UCSD-AML1 (cell line): ENCODE measurements around the gene TBXAS1.

Source experiments
- DNase-seq: peaks from one replicate; lab custom pipeline; 2025; ENCODE audit not compliant: unreplicated experiment; lab: John Stamatoyannopoulos, UW

TBXAS1 gene

DNA sequence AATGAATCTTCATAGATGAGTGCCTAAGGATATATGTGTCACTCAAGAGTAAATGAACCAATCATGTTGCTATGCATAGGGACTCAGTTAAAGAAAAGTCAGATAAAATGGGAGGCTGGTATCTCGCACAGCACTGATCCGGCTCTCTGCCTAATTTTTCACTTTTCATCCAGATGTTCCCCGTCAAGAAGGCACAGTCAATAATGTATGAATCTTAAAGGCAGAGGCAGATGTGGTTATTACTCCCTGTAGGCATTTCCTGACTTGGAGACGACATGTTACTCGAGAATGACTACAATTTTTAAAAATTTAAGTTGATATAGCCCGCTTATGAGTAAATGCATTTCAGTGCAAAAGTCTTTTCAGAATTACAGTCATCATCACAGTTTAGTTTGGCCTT lies 113.6 kb downstream of the TBXAS1 start:
- no peak for DNase-seq

DNA sequence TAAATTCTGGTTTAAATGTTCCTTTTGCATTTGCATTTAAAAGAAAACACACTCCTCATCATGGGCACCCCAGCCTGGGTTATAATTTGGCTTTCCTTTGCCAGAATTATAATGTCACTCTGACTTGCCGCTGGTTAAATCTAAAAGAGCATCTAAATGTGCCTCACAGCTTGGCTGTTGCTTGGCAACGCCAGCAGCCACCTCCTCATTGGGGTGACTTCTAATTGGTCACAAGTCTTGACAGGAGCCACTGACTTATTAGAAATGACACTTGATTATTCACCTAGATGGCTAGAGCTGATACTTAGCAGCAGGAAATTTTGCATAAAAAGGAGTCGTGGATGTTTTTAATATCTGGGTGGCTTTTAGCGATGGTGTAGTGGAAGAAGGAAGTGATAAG lies 114.3 kb downstream of the TBXAS1 start:
- no peak for DNase-seq

DNA sequence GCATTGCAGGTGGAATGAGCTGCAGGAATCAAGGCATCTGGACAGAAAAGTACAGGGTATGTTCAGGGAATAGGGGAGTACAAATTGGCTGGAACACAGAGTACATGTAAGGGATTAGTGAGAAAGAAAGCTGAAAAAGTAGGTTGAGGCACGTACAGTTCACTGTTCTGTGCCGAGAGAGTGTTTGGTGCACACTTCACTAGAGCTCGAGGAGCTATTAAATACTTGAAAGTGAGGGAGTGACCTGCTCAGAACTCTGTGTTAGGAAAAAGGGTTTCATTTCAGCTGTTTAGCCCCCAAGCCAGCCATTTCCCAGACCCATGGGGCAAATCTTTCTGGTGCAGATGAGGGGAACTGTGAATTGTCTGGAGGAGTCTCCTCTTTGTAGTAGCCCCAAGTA lies 115.2 kb downstream of the TBXAS1 start:
- no peak for DNase-seq

DNA sequence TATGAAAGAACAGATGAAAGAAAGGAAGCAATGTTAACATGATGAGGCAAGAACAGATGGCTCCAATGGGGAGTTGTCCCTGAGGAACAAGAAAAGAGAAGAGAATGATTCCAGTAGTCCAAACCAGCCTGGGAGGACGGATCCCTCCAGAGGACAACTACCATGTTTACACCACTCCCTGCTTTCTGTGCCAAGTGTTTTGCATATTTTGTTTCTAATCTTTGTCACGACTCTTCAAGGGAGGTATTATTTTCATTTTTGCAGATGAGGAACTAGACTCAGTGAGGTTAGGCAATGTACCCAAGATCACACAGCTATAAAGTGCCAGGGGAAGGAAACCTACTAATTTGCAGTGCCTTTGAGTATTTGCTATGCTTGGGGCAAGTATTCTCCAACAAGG lies 117.5 kb downstream of the TBXAS1 start:
- no peak for DNase-seq

DNA sequence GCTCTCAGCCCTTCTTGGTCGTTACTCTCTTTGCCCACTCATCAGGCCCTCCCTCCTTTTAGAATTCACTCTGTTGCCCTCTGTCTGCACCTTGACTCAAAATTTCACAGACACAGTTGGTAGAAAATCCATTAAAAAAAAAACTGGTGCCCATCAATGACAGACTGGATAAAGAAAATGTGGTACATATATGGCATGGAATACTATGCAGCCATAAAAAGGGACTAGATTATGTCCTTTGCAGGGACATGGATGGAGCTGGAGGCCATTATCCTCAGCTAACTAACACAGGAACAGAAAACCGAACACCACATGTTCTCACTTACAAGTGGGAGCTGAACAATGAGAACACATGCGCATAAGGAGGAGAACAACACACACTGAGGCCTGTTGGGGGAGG lies 118.0 kb downstream of the TBXAS1 start:
- DNase-seq: no peak

DNA sequence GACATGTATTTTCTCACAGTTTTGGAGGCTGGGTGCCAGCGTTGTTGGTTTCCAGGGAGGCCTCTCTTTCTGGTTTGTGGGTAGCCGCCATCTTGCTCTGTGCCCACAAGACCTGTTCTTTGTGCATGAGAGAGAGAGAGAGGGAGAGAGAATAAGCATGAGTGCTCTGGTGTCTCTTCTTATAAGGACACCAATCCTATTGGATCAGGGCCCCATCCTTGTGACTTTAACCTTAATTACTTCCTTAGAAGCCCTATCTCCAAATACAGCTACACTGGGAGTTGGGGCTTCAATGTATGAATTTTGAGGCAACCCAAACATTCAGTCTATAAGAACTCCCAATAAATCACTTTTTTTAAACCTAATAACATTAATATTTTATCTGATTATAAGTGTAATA lies 119.1 kb downstream of the TBXAS1 start:
- DNase-seq: no peak

DNA sequence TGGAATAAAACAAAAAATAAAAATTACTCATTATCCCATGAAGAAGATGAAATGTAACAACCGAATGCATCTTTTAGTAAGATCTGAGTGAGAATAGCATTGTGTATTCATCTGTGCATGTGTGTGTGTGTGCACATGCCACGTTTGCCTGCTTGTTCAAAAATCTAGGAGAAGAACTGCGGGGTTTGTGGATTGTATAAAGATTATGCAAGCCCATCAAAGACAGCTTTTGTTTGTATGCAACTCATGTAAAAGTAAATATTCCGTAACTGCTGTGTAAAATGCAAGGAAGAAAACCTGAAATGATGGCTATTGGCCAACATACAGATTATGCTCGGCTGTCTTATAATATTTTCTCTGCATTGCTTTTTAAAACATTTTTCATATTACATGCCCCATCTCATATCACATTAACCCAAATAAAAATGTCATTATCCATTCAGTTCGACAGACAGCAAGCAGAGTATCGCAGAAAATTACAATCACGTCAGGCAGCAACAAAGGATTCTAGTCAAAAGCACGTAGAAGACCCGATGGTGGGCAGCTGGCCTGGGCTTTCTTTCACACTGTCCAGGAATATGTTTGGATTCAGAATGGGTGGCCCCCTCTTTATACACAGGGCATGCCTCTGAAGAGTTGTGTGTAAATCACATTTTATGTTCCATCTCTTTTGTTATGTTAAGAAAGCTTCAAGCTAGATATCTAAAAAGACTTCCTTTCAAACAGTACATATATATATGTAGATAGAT lies 119.7 kb downstream of the TBXAS1 start:
- no peak for DNase-seq

DNA sequence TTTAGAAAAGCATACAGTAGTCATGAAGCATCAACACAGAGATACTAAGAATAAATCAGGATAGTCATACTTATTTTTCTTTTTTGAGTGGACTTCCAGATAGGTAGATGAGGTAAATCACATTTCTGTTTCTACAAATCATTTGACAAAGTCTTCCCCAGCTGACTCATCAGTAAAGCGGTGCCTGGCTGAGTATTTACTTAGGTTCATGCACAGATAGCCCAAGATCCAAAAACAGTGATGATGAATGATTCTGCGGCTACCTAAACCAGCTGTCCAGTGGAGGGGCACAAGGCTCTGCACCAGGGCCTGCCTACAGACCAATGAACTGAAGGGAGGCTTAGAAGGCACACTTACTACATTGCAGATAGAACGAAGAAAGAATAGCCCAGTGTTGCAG lies 120.6 kb downstream of the TBXAS1 start:
- DNase-seq: no peak

DNA sequence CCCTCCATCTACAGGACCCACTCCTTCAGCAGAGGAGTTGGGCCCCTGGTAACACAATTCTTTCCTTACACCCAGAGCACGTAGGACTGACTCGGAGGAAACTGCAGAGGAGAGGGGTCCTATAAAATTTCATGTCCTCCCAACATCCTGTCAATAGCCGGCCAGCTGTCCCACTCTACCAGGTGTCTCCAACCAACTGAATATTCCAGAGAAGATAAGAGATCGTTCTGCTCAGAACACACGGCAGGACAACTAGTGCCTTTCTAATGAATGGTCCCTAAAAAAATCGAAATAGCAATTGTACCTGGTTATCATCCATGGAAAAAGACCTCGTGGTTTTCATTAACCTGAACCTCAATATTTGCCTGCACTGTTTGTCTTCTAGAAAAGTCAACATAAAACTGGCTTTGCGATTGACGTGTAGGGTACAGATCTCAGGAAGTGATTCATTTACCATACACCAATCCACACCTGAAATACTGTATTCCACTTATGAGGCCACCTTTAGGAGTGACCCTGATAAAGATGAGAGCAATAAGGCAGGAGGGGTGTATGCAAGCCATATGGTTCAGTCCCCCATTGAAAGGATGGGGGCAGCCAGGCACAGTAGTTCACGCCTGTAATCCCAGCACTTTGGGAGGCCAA lies 121.9 kb downstream of the TBXAS1 start:
- no peak for DNase-seq

DNA sequence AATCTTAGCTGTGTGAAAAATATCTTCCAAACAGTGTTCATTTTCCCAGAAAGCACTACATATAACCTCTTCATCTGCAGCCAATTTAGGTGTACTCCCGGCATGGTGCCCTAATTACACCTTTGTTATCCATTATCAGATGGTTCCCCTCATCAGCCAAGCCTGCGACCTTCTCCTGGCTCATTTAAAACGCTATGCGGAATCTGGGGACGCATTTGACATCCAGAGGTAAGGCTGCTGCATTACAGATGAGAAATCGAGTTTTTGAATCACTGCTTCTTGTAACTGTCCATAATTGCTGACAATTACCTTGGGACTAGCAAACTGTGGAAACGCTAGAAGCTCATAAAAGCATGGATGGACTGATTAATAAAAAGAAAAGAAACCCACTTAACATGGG lies 124.2 kb downstream of the TBXAS1 start:
- no peak for DNase-seq

DNA sequence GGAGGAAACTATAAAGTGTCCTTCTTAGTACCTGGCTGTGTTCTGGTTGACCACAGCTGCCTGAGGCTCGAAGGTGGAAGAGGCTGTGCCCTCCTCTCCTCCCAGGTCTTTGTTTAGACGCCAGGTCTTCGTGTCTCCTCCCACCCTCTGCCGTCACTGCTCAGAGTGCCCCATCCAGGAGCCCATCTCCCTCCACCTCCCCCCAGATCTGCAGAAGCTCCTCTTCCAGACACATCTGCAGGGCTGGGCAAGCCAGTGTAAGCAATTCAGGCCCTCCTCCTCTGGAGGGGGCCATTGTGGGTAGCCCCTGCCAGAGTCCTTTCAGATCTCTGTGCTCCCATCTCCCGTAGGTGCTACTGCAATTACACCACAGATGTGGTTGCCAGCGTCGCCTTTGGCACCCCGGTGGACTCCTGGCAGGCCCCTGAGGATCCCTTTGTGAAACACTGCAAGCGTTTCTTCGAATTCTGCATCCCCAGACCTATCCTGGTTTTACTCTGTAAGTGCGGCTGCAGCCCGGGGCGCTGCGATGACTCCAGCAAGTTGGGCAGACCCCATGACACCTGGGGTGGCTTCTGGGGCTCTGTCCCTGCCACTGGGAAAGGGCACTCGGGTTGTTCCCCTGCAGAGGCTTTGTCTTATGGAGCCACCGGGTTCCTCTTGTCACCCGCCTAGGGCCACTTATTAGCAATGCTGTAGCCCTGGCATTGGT lies 126.2 kb downstream of the TBXAS1 start:
- DNase-seq: no peak

DNA sequence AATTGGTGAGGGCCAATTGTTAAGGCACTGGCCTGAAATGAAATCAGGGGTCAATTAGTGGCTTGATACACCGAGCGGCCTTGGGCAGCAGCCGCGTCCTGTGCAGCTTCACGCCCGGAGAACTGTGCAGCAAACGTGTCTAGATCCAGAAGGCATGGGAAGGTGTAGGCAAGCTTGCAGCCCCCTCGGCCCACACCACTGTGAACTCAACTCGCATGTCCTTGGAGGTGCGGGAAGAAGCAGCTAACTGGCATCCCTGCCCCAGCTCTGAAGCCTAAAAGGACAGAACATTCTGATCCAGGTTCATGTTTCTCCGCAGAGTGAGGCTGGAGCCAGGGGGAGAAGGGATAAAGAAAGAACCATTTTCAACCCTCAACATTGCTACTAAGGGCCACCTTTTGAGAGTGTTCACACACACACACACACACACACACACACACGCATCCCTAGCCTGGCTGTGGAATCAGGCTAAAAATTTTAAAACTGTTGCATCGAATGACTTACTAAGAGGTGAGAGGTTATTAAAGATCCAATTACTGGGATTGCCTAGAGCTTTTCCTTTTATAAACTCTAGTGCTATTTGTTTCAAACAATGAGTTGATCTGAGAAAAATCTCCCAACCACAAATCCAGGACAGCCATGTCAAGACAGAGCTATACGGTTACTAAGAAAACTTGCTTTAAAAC lies 129.7 kb downstream of the TBXAS1 start:
- no peak for DNase-seq

DNA sequence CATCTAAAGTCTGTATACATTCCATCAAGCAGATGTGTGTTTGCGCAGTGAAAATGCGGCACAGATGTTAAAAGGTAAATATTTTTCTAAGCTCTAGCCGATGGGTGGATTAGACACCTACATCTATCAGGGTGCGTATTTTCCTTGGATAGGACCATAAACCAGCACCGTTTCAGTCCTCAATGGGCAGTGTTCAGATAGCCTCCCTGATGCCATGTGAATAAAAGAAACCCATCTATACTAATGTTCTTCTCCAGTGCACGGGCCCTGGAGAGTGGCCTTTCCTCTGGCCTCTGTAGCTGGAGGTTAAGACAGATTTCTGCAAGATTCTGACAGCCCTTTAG lies 130.2 kb downstream of the TBXAS1 start:
- no peak for DNase-seq

DNA sequence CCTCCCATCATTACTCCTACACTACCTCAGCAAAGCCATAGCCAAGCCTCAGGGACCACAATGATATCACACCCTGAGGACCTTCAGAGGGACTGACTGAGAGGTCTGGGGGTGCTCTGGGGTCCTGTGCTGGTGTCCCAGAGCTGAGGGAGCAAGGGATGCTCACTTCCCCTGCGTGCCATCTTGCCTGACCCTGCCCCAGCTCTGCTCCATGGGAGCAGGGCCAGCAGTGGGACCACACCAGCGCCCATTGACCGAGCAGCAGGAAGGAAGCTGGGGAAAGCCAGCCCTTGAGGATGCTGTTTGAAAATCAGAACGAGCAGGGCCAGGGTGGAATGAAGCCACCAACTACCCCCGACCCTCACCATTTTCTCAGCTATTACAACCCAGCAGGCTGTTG lies 130.7 kb downstream of the TBXAS1 start:
- DNase-seq: no peak

DNA sequence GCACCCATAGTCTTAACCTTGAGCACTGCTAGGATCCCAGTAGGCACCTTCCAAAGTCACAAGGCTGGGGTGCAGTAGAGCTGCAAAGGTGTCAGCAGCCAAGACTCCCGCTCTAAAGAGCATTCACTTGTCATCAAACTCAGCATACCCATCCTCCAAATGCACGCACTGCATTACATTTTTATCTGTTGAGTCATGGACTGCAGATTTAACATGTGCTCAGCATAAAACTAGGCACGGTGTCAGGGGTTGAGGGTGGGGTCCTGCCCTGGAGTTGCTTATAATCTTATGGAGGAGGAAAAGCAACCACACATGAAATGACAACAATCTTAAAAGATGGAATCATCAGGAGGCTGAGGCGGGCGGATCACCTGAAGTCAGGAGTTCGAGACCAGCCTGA lies 131.1 kb downstream of the TBXAS1 start:
- no peak for DNase-seq

DNA sequence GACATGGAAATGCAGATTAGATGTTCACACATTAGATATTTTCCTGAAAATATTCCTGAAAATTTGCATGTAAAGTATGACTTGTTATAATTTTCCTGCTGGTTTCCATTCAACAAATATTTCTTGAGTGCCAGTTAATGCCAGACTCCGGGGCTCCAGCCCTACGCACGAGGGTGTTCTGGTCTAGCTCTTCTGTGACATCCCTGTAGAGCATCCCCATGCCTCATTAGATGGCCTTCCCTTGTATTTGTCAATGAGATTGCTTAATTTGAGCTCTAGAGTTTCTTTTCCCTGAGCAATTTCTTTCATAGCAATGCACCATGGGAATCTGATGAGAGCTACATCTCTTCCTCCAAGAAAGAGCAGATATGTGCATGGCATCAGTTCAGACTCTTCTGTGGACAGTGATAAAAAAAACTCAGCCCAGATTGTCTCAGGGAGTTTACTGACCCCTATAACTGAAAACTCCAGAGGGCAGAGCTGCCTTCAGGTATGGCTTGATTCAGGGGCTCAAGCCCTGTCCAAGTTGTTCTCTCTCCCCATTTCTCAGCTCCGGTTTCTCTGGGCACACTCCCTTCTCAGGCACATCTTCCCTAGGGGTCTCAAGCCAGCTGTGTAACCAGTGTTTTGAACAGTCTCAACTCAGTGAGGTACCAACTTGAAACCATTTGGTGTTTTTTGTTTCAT lies 137.0 kb downstream of the TBXAS1 start:
- no peak for DNase-seq

DNA sequence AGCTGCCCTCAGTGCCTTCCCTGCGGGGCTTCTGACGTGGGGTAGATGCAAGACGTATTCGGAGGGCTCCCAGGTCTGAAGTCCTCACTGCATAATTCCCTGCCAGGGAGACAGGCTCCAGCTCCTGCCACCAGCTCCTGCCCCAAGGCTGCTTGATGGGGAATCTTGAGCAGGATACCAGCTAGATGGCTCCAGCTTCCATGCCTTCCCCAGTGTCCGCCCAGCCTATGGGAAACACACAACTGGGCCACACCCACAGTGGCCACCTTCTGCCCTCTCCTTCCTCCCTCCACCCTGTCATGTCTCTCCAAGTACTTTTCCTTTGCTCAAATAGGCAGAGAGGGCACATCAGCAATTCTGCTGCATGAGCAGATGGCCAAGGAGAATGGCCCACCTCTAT lies 137.9 kb downstream of the TBXAS1 start:
- DNase-seq: no peak

DNA sequence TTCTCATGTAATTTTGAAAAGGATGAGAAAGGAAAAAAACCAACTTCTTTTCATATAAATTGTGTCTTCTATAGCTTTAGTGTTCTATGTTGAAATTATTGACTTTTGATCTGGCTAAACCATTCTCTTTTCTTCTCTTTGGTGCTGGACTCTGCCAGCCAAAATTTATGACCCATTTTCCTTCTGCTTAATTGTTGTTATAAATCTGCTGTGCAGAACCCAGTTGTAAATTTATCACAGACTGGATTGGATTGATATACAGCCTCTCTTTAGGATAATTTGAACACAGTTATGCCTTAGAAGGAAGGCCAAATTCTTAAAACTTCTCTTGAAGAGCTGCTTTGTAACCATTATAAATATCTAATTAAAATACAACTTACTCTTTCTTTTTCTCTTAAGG lies 139.9 kb downstream of the TBXAS1 start:
- no peak for DNase-seq

DNA sequence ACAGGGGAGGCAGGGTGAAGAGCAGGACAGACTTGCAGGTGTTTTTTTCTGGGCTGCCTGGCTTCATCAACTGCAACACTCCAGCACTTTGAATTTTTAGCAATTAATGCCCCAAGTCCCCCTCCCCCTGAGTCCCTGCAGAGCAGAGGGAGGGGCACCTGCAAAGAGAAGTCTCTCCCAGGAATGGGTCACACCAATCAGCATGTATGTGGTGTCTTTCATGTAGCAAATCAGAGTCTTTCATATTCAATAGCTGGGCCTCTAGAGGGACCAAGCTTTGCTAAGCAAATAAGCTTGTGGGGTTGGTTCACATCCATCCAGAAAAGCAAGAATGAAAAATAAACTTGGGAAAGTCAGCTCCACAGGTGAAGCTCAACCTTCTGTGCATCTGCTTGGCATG lies 143.0 kb downstream of the TBXAS1 start:
- DNase-seq: no peak

DNA sequence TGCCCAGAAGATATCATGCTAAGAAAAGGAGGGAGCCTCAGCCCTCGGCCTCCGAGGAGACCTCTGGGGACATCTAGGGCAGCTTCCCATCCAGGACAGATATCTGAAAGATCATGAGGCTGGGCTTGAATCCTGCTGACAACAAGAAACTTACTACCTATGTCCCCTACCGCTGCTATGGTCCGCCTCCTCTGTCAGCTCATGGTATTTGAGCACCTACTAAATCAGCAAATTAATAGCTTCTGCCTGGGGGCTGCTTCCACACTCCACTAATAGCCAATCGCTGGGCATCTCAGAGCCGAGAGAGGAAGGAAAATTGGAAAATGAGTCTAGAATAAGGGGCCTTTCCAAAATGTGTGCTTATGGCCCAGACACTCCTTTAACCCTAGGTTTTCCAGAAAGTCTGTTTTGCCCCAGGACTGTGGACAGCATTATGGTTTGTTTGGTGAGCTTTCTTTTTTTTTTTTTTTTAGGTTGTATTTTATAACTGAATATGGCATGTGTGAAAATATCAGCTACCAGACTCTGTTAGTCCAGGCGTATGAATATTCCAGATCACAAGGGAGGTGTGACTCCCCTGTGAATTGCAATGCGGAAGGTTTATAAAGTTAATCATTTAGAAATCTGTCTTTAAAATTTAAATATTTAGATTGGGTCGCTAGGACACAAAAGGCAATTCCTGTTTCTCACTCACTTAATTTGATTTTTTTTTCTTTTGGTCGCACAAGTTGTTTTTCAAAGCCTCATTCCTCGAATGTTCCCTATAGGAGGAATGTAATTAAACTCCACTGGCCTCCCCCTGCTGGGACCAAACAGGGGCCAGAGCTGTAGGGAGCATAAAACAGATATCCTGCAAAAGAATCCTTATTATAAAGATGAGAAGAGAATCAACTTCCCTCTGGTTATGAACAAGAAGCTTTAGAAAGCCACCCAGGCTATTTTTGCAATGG lies 144.3 kb downstream of the TBXAS1 start:
- no peak for DNase-seq
